Heart right ventricle (tissue), 16 donors: Measurements from ENCODE around the gene BDH1. TPM values are rescaled to one million over a fixed set of nuclear protein-coding genes. Genes with fewer than 3 reads are reported as not detected.

Source experiments
- ATAC-seq, 8 donors: fragments of 200-7000 bp; cut with Tn5 transposase; one replicate each; pipeline ENCODE4 v1.9.1; 2020; ENCODE audit warnings: mild to moderate bottlenecking in 8 of 8, moderate library complexity in 8 of 8, moderate number of reproducible peaks in 1 of 8
- DNase-seq, 2 donors: peaks; one replicate each; pipeline ENCODE4 v3.0.0-alpha.2; 2020
- H3K27ac ChIP-seq, 10 donors: fragments of 200-600 bp; sonication (generic) in 2 of 10; one replicate each; pipeline versions ENCODE4 v1.5.0 to v1.8.0; 2020 to 2022; ENCODE audit warnings: mild to moderate bottlenecking in 3 of 10
- H3K27me3 ChIP-seq, 7 donors: fragments of 200-600 bp; one replicate each; pipeline ENCODE4 v1.8.0; 2021 to 2022; ENCODE audit warnings: mild to moderate bottlenecking in 2 of 7
- H3K36me3 ChIP-seq, 9 donors: fragments of 200-600 bp; sonication (generic) in 1 of 9; one replicate each; pipeline versions ENCODE4 v1.5.0 to v1.8.0; 2020 to 2022; ENCODE audit warnings: mild to moderate bottlenecking in 2 of 9
- H3K4me1 ChIP-seq, 9 donors: fragments of 200-600 bp; sonication (generic) in 1 of 9; one replicate each; pipeline versions ENCODE4 v1.5.0 to v1.8.0; 2020 to 2022; ENCODE audit warnings: mild to moderate bottlenecking in 4 of 9
- H3K4me3 ChIP-seq, 10 donors: fragments of 200-600 bp; sonication (generic) in 2 of 10; one replicate each; pipeline versions ENCODE4 v1.5.0 to v1.8.0; 2020 to 2022; ENCODE audit warnings: mild to moderate bottlenecking in 7 of 10, moderate library complexity in 2 of 10
- H3K9me3 ChIP-seq, 11 donors: fragments of 200-600 bp in 10 of 11; sonication (generic) in 2 of 11; one replicate each; pipeline versions ENCODE4 v1.5.0 to v1.8.0; 2013 to 2022; ENCODE audit warnings: mild to moderate bottlenecking in 2 of 11, control low read depth in 1 of 11, moderate library complexity in 1 of 11
- WGBS, 2 donors: extraction: QIAGEN DNeasy Blood & Tissue Kit; methylation state at CpG; one replicate each; pipeline ENCODE4 v1.1.7; 2013; ENCODE audit warnings: inconsistent platforms in 1 of 2; 5-methylcytosine and 5-hydroxymethylcytosine counted together
- intact Hi-C, 10 donors: fragments of 100-400 bp; cut with DNase I; formaldehyde crosslinking; loops; one replicate each; pipeline versions ENCODE4 v1.11.1 to v1.14.2; 2022
- polyA plus RNA-seq, 2 donors: library from polyadenylated mRNA; stranded (reverse); fragments of 200-250 nt; gene quantifications; one replicate each; pipeline ENCODE4 v1.2.3, GENCODE V29; 2013
- total RNA-seq, 10 donors: library from RNA; stranded (reverse); fragmentation: NEBNext Ultra II Directional in 3 of 10; extraction: Animal tissue kit (Norgen Biotek cat#: 25700) in 3 of 10; gene quantifications; one replicate each; pipeline versions ENCODE4 v1.2.1 to v1.2.4, GENCODE V29; 2021 to 2023
- TF ChIP-seq, protein P1 (sequence below), 9 donors: fragments of 200-600 bp; sonication (generic) in 2 of 9; IDR thresholded peaks; one replicate each; pipeline versions ENCODE4 v1.5.0 to v1.8.0; 2021 to 2022; ENCODE audit warnings: antibody characterized with exemption in 9 of 9, mild to moderate bottlenecking in 5 of 9, moderate library complexity in 1 of 9
- donor health status: Arrhythmogenic right ventricular cardiomyopathy.
- donor health status: ischemic (EF 13 %, LVEDD 7.1; RV severe dilation, severe dysfunction).
- donor health status: healthy with polysubstance abuse.
- donor health status: DM: no; HTN: yes; CAD: no.
- donor health status: DM: no; HTN: no; CAD: no.
- donor health status: ischemic (EF 25% LVEDD 6.9; RV normal size, moderate dysfunction).
- donor health status: ischemic (EF 25% LVEDD 5.7; RV mildly dilated, moderate dysfunction).
- donor health status: healthy.
- donor health status: DM: yes; HTN: yes; CAD: no.
- donor health status: Ischemic cardiomyopathy.
- donor health status: ischemic (EF 35%, LVEDD 5.7; RV mildly dilated, moderate dysfunction).
- donor health status: nonischemic (EF 11% LVEDD 7.7; RV severe dilation, severe dysfunction).
- donor health status: DM: yes; HTN: yes; CAD: no.
- donor health status: PGD.
- donor health status: ischemic (EF 29% LVEDD 5.4; RV normal size, mild dysfunction).
- donor health status: nonischemic (EF 23%, LVEDD 6.1; RV moderate dilation, normal function).

Gene BDH1
- total and polyA plus RNA-seq, 12 donors = 9.6 to 144 (median 78.0) TPM

DNA sequence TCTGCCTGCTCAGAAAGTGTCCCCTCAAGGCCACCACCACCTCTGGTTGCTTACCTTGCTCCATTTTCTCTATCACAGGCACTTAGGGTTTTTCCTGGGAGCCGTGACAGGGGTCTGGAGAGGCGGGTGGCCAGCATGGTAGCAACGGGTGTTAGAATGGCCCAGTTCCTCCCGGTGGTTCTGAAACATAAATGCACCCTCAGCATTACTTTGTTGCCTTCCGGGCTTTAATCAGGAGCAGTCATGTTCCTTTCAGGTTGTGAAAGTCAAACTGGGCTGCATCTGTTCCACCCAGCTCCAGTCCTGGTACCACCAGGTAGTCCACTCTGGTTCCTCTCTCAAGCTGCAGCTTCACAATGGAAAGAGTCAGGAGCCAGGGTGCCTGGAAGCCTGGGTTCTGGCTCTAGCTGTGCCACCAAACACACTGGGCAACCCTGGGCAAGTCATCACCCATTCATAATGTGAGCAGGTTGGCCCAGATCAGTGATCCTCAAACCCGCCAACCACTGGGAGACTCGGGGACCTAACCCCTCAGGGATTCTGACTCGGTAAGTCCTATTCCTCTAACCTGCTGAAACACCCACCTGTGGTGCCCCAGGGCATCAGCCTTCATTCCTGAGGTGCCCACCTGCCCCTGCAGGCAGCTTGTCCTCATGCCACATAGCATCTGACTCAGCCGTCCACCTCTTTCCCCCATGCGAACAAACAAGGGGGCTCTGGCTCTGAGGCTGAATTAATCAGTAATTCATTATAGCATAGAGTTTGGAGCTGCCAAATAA lies 9.3 kb downstream of the BDH1 start:
- Histone ChIP-seq H3K27ac (no peak overlapping the region), H3K9me3 (no peaks in the 10 kb centered on the region), H3K4me3 (no peak overlapping the region), H3K4me1 (peaks cover 0 to 24% (median 9%) of the 10 kb centered on the region in 9 donors), H3K27me3 (no peaks in the 10 kb centered on the region), H3K36me3 (no peaks in the 10 kb centered on the region)
- ATAC-seq (no peak), DNase-seq (no peak)
- TF ChIP-seq, protein P1, sequence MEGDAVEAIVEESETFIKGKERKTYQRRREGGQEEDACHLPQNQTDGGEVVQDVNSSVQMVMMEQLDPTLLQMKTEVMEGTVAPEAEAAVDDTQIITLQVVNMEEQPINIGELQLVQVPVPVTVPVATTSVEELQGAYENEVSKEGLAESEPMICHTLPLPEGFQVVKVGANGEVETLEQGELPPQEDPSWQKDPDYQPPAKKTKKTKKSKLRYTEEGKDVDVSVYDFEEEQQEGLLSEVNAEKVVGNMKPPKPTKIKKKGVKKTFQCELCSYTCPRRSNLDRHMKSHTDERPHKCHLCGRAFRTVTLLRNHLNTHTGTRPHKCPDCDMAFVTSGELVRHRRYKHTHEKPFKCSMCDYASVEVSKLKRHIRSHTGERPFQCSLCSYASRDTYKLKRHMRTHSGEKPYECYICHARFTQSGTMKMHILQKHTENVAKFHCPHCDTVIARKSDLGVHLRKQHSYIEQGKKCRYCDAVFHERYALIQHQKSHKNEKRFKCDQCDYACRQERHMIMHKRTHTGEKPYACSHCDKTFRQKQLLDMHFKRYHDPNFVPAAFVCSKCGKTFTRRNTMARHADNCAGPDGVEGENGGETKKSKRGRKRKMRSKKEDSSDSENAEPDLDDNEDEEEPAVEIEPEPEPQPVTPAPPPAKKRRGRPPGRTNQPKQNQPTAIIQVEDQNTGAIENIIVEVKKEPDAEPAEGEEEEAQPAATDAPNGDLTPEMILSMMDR (IDR thresholded peaks at IDR 0.05) = no peak
- intact Hi-C loops = no loop called here
- 90 to 92% methylated on average over 10 of the region's 10 CpGs for WGBS, 2 donors

DNA sequence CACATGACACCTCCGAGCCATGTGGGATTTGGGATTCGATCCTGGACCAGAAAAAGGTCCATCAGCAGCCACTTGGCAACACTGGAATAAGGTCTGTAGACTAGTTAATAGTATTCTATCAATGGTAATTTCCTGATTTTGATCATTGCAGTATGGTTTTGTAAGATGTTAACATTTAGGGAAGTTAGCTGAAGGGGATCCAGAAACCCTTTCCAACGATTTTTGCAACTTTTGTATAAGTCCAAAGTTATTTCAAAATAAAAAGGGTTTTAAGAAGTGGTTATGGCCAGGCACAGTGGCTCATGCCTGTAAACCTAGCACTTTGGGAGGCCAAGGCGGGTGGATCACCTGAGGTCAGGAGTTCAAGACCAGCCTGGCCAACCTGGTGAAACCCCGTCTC lies 10.2 kb downstream of the BDH1 start:
- WGBS, 2 donors = 80 to 85% methylated on average over 5 of the region's 5 CpGs
- H3K27ac ChIP-seq = no peak overlapping the region
- H3K36me3 ChIP-seq = no peaks in the 10 kb centered on the region
- intact Hi-C loops = no loop called here
- H3K4me1 ChIP-seq = peaks cover 0 to 24% (median 10%) of the 10 kb centered on the region in 9 donors
- TF ChIP-seq, protein P1 (IDR thresholded peaks at IDR 0.05) = no peak
- no peak for DNase-seq
- ATAC-seq = no peak
- no peak overlapping the region for H3K4me3 ChIP-seq
- H3K9me3 ChIP-seq = no peaks in the 10 kb centered on the region
- H3K27me3 ChIP-seq = no peaks in the 10 kb centered on the region

DNA sequence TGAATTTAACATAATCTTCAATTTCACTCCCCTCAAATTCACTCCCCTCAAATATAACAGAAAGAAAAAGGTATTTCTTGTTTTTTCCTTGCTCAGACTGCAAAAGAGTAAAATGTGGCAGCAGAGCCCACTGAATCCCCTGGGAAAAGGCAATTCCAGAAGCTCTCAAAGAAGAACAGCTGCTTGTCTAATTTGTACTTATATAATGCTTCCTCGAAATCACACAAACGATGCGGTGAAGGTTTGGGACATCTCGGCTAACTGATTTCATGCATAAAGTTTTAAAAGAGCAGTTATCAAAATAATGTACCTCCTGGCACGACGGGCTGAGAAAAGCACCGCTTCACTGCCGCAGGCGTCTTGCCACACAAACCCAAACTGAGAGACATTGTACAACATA lies 10.7 kb downstream of the BDH1 start:
- ATAC-seq (no peak), DNase-seq (no peak)
- H3K36me3 ChIP-seq = no peaks in the 10 kb centered on the region
- intact Hi-C loops = no loop called here
- H3K4me3 ChIP-seq = no peak overlapping the region
- WGBS, 2 donors = 83 to 85% methylated on average over 9 of the region's 9 CpGs
- TF ChIP-seq, protein P1 (IDR thresholded peaks at IDR 0.05) = no peak
- no peaks in the 10 kb centered on the region for H3K27me3 ChIP-seq
- no peaks in the 10 kb centered on the region for H3K9me3 ChIP-seq
- H3K4me1 ChIP-seq = peaks cover 0 to 20% (median 8%) of the 10 kb centered on the region in 9 donors
- H3K27ac ChIP-seq = no peak overlapping the region

DNA sequence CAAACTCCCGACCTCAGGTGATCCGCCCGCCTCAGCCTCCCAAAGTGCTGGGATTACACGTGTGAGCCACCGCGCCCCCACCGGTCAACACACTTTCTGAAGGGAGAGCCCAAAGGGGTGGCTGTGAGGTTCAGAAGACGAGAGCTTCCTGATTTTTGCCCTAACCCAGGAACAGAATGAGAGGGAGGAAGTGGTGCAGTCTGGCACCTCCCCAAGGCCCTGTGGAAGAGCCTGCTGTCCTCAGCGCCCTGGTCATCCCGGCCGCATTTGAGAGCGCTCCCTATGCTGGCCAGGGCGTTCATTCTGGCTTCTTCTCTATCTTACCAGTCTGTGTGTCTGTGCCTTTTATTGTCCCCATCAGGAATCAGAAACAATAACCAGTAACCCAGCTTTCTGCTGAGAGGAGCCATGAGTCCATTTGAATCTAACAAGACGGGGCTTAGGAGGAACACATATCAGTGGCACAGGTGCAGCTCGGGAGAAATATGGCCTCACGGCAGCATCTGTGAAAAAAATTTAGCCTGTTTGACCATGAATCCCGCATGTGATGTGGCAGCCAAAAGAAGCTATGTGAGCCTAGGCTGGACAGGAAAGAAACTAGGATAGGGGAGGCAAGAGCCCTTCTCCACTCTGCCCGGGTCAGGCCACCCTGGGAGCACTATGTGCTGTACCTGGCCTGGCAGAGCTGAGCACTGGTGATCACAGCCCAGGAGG lies 12.9 kb downstream of the BDH1 start:
- intact Hi-C loops = no loop called here
- TF ChIP-seq, protein P1 (IDR thresholded peaks at IDR 0.05) = no peak
- 83 to 84% methylated on average over 18 of the region's 18 CpGs for whole genome bisulfite sequencing, 2 donors
- Histone ChIP-seq H3K27ac (peak overlapping the region in 1 of 10 donors; percentile 37), H3K27me3 (no peaks in the 10 kb centered on the region), H3K4me1 (peaks cover 0 to 14% (median 7%) of the 10 kb centered on the region in 9 donors), H3K36me3 (peaks cover 0 to 3% (median 0%) of the 10 kb centered on the region in 9 donors), H3K9me3 (no peaks in the 10 kb centered on the region), H3K4me3 (no peak overlapping the region)
- DNase-seq (peak; percentile 31 to 39), ATAC-seq (peak in 7 of 8 donors; percentile 34 to 58 (median 42))
